ENCODE measurements around the gene IZUMO1.
"Not testable (repeated sequence)": the region's sequence is repeated elsewhere in the genome, so short reads cannot be mapped to it uniquely, and the experiment has no call there.

The IZUMO1 gene

GRCh38 chr19:48735031-48735615 lies 11.6 kb downstream of the IZUMO1 start:
- no peak for DNase-seq

- DNase-seq, result no peak
Measured at GRCh38 chr19:48734625-48735024, 12.1 kb downstream of the IZUMO1 start.

DNA sequence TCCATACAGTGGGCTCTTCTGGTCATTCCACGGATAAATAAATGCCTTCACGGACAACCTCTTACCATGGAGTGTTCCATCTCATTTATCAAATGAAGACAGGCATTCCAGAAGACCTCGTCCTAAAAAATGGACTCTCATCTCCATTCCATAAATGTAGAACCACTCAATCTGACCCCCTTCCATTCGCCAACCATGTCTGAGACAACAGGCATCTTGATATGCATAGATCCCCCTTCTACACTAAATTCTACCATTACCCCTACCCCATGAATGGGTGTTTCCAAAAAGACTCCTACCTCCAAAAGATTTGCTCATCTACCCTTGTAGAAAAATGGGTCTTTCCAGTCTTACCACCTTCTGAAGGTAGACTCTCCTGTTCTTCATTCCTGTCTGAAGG lies 15.3 kb downstream of the IZUMO1 start:
- DNase-seq, result no peak

GRCh38 chr19:48728911-48729664 lies 17.6 kb downstream of the IZUMO1 start:
- no peak for DNase-seq

DNA sequence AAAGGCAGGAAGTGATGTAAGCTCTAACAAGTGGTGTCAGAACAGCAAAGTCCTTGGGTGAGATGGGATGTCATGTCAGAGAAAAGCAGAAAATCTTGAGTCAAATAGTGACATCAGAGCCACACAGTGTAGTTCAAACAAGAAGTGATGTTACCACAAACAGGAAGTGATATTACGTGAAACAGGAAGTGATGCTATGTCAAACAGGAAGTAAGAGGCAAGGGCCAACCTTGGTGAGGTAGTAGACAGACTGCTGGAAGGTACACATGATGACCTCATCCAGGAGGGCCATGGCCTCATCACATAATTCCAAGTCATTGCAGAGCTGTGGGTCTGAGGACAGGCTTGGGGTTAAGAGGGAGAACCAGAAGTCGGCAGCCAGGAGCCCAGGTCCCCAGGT lies 20.2 kb downstream of the IZUMO1 start:
- no peak for DNase-seq

GRCh38 chr19:48724796-48725753 lies 21.6 kb downstream of the IZUMO1 start:
- DNase-seq, result peak; percentile 53

DNA sequence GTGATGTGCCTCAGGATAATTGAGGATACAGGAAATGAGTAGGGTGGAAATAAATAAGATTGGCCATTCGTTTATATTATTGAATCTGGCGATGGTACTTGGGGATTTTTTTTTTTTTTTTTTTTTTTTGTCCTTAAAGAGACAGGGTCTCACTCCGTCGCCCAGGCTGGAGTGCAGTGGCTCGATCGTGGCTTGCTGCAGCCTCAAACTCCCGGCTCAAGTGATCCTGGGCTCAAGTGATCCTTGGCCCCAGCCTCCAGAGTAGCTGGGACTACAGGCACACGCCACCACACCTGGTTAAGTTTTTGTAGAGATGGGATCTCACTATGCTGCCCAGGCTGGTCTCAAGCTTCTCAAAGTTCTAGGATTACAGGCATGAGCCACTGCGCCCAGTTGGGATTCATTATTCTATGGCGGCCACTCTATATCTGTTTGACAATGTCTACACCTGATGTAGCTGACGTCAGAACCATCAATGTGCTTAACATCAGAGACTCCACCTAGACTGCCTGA lies 24.5 kb downstream of the IZUMO1 start:
- no peak for DNase-seq

DNA sequence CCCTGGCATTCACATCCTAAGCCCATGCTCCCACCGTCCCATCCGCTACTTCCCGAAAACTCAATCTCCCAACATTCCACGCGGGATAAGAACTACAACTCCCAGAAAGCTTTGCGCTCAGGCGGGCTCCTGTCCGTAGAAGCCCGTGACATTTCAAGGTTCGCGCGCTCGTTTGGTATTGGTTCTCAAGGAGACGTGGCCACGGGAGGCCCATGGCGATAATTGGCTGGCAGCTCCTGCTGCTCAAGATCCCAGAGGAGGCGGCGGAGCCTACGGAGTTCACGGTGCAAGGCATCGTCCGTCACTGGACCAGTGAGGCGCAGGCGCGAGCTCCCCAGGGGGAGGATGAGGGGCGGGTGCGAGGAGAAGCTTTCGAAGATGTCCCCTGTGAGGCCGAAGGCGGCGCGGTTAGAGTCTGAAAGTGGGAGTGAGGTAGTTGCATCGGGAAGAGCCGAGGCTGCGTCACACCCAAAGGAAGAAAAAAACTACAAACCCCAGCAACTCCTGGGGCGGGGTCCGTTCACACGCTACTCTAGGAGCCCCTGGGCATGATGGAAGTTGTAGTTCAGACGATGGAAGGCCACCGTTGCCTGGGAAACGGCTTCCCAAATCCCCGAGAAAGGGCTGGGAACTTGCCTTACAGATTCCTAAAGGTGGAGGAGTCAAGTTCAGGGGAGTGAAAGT lies 26.0 kb downstream of the IZUMO1 start:
- DNase-seq, result peak; percentile 99

- no peak for DNase-seq
Measured at GRCh38 chr19:48720251-48720612, 26.5 kb downstream of the IZUMO1 start.

GRCh38 chr19:48719263-48720171 lies 27.2 kb downstream of the IZUMO1 start, which contains the start of gene MAMSTR:
MAMSTR (minus strand) TSS chr19:48719725; CDS start chr19:48719031, 694 bp downstream.
- DNase-seq, result no peak

GRCh38 chr19:48718711-48719231 lies 27.9 kb downstream of the IZUMO1 start:
- no peak for DNase-seq

DNA sequence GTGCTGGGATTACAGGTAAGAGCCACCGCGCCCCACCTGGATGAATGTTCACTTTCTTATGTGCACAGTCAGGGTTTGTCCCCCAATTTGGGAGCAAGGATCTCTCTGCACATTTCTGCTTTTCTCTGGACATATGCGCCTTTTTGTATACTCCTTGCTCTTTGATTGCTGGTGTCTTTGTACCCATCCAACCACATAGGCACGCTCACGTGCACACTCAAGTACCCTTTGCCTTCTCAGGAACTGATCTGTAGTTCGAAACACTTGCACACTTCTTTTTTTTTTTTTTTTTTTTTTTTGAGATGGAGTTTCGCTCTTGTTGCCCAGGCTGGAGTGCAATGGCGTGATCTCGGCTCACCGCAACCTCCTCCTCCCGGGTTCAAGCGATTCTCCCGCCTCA lies 28.6 kb downstream of the IZUMO1 start:
- DNase-seq, result not testable (repeated sequence)

DNA sequence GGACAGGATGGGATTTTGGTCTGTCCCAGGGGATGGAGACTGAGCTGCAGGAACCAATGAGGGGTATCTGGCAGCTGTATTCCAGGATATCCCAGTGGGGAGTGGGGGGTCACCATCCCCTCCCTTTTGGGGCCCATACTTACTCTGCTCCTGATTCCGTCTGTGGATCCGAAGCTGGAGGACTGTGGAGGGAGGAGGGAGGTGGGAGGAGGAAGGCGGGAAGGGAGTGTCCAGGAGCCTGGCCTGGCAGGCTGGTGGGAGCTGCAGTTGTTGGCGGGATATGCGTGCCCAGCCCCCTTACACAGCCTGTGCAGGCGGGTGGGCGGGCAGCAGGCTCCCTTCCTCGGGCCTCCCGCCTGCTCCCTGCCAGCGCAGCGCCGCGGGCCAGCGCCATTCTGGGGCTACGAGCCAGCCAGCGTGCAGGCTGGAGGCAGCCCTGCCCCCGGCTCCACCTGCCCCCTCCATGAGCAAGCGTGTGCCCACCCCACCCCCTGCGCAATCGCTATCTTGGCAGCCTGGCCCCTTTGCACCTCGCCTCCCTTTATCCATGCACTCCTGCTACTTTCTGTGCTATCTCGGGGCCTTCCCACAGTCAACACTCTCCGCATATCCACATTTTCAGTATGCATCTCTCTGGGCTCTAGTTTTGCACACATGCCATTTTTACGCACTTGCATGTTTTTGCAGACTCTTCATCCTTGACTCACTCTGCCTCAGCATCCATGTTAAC lies 30.0 kb downstream of the IZUMO1 start:
- DNase-seq, result peak; percentile 86

DNA sequence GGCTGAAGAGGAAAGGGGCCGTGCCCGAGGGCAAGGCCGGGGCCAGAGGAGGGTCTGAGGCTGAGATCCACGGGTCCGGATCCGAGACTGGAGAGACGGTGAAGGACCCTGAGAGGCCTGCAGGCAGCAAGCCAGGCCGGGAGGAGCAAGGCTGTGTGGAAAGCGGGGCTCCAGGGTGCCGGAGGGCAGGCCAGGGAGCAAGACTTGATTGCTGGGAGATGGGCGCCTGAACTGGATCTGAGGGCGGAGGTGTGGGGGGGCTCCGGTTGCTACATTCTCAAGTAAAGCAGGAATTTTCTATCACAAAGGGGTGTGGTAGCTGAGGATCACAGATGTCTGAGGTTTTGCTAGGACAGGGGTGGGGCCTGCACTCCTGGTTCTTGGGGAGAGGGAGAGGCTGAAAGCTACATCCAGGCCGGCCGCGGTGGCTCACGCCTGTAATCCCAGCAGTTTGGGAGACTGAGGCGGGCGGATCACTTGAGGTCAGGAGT lies 31.0 kb downstream of the IZUMO1 start:
- no peak for DNase-seq

- DNase-seq, result no peak
Measured at GRCh38 chr19:48714759-48715675, 31.7 kb downstream of the IZUMO1 start.

DNA sequence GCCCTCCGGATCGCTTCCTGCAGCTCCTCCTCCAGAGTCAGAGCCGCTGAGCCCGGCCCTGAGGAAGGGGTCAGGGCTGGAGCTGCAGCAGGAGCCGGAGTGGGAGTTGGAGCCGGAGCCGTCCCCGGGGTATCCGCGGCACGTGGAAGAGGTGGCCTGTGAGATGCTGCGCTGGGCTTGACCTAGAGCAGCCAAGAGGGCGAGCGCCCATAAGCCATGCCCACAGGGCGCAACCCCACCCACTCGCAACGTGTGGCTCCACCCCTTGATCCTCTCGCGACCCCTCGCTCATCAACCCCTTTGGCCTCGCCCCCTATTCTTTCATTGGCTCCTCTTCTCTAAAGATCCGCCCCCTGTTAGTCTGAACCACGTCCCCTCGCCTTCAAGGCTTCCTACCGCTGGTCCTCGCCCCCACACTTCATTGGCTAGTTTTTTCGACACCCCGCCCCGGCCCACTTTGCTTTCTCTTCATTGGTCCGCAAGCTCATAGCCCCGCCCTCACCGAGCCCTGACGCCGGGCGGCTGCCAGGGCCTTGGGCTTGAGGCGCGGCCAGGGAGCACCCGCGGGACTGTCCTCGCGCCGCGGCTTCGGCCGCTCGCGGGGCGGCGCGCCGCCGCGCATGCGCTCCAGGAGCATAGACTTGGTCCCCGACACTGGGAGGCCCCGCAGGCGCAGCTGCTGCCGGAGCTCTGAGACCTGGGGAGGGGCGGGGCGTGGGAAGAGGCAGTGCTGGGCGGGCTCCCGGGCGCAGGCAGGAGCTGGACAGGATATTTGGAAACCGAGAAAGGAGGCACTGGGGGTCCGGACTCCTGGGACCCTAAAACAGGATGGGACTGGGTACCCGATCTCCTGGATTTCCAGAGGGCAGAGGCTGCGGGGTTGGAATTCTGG lies 32.6 kb downstream of the IZUMO1 start:
- peak; percentile 93 for DNase-seq

DNA sequence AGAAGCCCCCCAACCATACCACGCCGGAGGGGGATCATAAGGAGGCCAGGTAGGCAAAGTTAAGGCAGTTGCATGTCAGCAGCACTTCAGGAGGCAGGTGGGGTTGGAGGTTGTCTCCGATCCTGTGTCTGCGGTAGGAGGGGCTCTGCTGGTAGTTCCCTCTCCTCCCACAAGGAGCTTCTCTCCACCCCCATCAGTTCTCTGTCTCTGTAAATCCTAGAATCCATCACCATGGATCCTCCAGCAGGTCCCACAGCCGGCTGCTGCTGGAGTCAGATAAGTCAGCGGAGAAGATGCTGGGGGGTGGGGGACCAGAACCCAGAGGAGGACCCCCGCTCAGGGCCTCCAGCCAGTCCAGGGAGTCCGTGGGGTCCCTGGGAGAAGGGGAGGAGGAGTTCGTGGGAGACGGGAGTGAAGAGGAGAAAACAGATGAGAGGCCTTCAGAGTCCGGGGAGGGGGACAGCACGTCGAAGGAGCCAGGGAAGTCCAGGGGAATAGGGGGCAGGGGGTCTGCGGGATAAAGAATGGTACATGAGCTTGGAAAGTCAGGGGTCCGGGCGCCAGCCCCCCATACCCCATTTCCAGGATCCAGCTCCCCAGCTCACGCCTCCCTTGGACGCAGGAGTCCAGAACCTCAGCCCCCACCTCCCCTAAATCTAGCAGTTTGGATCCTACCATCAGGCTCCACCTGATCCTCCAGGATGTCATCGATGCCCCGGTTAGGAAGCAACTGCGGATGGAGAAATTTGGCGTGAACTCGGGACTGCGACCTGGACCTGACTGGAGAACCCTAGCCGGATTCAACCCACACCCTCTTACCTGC lies 33.5 kb downstream of the IZUMO1 start:
- no peak for DNase-seq
